Mucosa of descending colon (tissue), 3 donors: ENCODE measurements around the gene PHOSPHO1. TPM values are rescaled to one million over a fixed set of nuclear protein-coding genes. Genes with fewer than 3 reads are reported as not detected.

Experiments used
- ATAC-seq: fragments of 200-7000 bp; cut with Tn5 transposase; one replicate; pipeline ENCODE4 v1.9.1; 2020; ENCODE audit warnings: mild to moderate bottlenecking, moderate library complexity
- DNase-seq, 3 donors: peaks; one replicate each; pipeline ENCODE4 v3.0.0-alpha.2; 2020
- H3K36me3 ChIP-seq: fragments of 200-600 bp; one replicate; pipeline ENCODE4 v1.8.0; 2021; ENCODE audit warnings: low read depth, mild to moderate bottlenecking
- H3K4me1 ChIP-seq: fragments of 200-600 bp; one replicate; pipeline ENCODE4 v1.8.0; 2021; ENCODE audit warnings: low read depth, mild to moderate bottlenecking
- H3K4me3 ChIP-seq: fragments of 200-600 bp; one replicate; pipeline ENCODE4 v1.8.0; 2021; ENCODE audit warnings: mild to moderate bottlenecking
- H3K9me3 ChIP-seq: fragments of 200-600 bp; one replicate; pipeline ENCODE4 v1.8.0; 2021; ENCODE audit warnings: mild to moderate bottlenecking
- intact Hi-C, 2 donors: fragments of 100-400 bp; cut with DNase I in 1 of 2; cut with micrococcal nuclease in 1 of 2; formaldehyde crosslinking; loops; one replicate each; pipeline versions ENCODE4 v1.11.0 to v1.11.1; 2022; cut with DNase I, micrococcal nuclease
- total RNA-seq, 3 donors: library from RNA; stranded (reverse); fragmentation: NEBNext Ultra II Directional in 2 of 3; extraction: Animal tissue kit (Norgen Biotek cat#: 25700) in 2 of 3; gene quantifications; one replicate each; pipeline versions ENCODE4 v1.2.1 to v1.2.4, GENCODE V29; 2021 to 2023
- TF ChIP-seq, protein P1 (sequence below): fragments of 200-600 bp; IDR thresholded peaks from one replicate; pipeline ENCODE4 v1.8.0; 2022; ENCODE audit warnings: antibody characterized with exemption, mild to moderate bottlenecking
- donor health status: DM: no; HTN: no; CAD: no; lungs with moderate emphysema.
- donor health status: DM: no; HTN: no; CAD: no.
- donor health status: DM: no; HTN: yes; CAD: no.

The PHOSPHO1 gene
- total RNA-seq, 3 donors from 2014 or later = 0.25 TPM; not detected in 2

GRCh38 chr17:49231563-49231894 is 942 bp upstream of the PHOSPHO1 start:
- Histone ChIP-seq H3K4me3 (no peak overlapping the region), H3K9me3 (no peaks in the 10 kb centered on the region), H3K36me3 (no peaks in the 10 kb centered on the region), H3K4me1 (peaks cover 17% of the 10 kb centered on the region)
- TF ChIP-seq, protein P1, sequence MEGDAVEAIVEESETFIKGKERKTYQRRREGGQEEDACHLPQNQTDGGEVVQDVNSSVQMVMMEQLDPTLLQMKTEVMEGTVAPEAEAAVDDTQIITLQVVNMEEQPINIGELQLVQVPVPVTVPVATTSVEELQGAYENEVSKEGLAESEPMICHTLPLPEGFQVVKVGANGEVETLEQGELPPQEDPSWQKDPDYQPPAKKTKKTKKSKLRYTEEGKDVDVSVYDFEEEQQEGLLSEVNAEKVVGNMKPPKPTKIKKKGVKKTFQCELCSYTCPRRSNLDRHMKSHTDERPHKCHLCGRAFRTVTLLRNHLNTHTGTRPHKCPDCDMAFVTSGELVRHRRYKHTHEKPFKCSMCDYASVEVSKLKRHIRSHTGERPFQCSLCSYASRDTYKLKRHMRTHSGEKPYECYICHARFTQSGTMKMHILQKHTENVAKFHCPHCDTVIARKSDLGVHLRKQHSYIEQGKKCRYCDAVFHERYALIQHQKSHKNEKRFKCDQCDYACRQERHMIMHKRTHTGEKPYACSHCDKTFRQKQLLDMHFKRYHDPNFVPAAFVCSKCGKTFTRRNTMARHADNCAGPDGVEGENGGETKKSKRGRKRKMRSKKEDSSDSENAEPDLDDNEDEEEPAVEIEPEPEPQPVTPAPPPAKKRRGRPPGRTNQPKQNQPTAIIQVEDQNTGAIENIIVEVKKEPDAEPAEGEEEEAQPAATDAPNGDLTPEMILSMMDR = no peak
- intact Hi-C loops = loop anchor here in 1 of 2 donors (10.0 kb wide), 1 partner anchor 47 kb away; no protein-coding TSS in a partner anchor
- DNase-seq (no peak), ATAC-seq (no peak)

DNA sequence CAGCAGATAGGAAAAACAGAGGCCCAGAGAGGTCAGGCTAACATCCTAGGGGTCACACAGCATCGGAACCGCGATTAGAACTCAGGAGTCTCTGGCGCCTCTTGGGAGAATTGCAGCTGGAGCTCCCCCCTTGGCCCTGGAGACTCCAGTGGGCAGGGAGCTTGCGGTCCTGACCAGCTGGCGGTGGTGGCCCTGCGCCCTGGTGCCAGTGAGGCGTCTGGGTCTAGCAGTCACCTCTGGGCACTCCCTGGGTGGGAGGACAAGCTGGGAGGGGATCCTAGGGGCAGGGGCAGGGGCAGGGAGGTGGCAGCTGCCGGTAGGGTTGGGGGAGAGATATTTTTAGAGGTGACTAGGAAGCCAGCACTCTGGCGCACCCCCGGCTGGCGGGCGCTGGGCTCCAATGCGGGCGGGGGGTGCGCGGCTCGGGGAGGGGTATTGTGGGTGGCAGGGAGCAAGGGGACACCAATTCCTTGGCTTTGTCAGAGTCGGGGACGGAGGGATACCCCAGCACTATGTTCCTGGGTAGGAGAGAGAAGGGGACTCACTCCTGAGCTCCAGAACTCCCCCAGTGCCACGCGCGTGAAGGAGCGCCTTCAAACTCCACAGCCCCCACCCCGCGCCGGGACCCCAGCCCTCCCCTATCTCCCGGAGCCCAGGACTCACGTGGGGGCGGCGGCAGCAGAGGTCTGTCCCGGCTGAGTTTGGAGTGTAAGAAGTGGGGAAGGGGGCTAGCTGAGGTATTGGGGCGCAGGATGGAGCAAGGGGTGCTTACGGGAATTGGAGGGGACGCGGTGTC is 584 bp downstream of the PHOSPHO1 start:
- DNase-seq (peak in 1 of 3 donors; percentile 58), ATAC-seq (no peak)
- intact Hi-C loops = loop anchor here (10.0 kb wide), 2 partner anchors 45 to 55 kb away; no protein-coding TSS in a partner anchor
- Histone ChIP-seq H3K36me3 (no peaks in the 10 kb centered on the region), H3K4me1 (peaks cover 17% of the 10 kb centered on the region), H3K4me3 (no peak overlapping the region), H3K9me3 (no peaks in the 10 kb centered on the region)
- TF ChIP-seq, protein P1 = no peak

- DNase-seq = no peak
- TF ChIP-seq, protein P1 = no peak
- no peak for ATAC-seq
- intact Hi-C loops = loop anchor here in 1 of 2 donors (10.0 kb wide), 1 partner anchor 54 kb away; no protein-coding TSS in a partner anchor
- Histone ChIP-seq H3K36me3 (no peaks in the 10 kb centered on the region), H3K4me1 (peaks cover 17% of the 10 kb centered on the region), H3K9me3 (no peaks in the 10 kb centered on the region), H3K4me3 (no peak overlapping the region)
These were observed 1.3 kb downstream of the PHOSPHO1 start for GRCh38 chr17:49229076-49229804.

DNA sequence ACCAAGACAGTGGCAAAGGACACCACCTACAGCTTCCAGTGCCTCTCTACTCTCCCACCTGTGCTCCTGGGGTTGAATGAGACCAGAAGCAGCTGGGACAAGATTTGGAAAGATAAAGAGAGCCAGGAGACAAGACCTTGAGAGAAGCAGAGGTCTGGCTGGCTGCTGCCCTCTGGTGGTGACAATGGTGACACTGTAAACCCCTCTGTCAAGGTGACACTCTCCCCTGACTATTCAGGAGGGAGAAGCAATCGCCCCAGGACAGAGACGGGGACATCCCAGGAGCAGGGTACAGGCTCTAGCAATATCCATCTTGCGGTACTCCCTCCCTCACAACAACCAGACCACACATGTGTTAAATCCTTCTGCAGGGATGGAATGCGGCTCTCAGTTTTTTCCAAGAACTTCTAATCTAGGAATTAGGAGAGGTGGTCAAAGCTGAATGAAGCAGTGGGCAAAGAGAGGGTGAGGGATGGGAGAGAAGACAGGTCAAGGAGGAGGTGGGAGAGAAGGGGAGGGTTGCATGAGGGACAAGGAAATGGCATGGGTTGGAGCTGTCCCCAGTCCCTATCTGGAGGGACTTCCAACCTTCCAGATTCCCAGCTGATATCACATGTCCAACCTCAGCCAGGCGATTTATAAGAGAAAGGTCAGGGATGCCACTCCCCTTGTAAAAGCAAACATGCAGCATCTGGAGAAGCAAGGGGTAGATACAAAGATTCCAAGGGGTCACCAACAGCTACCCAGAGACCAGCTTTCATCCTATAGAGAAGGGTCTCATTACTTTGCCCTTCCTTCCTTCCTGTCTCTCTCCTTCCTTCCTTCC is 2.9 kb downstream of the PHOSPHO1 start:
- peak; percentile 75 to 89 (median 84) for DNase-seq
- ATAC-seq = peak; percentile 64
- TF ChIP-seq, protein P1 = peak; percentile 62
- H3K36me3 ChIP-seq = no peaks in the 10 kb centered on the region
- no peaks in the 10 kb centered on the region for H3K9me3 ChIP-seq
- intact Hi-C loops = loop anchor here in 1 of 2 donors (10.0 kb wide), 1 partner anchor 53 kb away; no protein-coding TSS in a partner anchor
- H3K4me3 ChIP-seq = no peak overlapping the region
- H3K4me1 ChIP-seq = peaks cover 28% of the 10 kb centered on the region

DNA sequence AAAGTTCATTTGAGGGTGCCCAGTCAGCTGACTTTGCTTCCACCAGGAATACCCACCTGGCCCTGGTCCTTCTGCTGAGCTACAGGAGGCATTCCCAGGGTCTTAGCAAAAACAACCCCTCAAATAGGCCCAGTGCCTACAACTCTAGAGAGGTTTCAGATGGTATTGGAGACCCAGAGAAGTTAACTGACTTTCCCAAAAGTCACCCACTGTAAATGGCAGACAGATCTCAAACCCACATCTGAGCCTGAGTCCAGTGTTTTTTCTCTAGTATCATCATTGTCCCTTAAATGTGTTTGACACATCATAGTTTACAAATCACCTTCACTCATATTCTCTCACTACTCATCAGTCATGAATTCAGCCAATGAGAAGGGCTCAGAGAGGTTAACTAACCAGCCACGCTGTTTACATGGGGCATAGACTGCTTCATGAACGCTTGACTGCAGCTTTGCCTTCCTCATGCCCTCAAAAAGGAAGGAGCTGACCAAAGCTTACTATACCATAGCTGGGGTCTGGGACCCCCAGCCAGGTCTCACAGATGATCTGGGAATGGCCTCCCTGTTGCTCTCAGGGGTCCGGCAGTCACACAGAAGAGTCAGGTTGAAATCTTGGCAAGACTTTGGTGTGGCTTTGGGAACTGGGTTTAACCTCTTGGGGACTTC is 3.7 kb downstream of the PHOSPHO1 start:
- H3K36me3 ChIP-seq = no peaks in the 10 kb centered on the region
- TF ChIP-seq, protein P1 = no peak
- H3K4me1 ChIP-seq = peaks cover 28% of the 10 kb centered on the region
- ATAC-seq (no peak), DNase-seq (no peak)
- no peak overlapping the region for H3K4me3 ChIP-seq
- intact Hi-C loops = loop anchor here in 1 of 2 donors (10.0 kb wide), 1 partner anchor 52 kb away; no protein-coding TSS in a partner anchor
- H3K9me3 ChIP-seq = no peaks in the 10 kb centered on the region
